Ishikawa (cell line): ENCODE results near the gene PDSS2.

Source experiments
- REST ChIP-seq: IDR thresholded peaks from 2 replicates; pipeline ENCODE4 v1.6.1; 2012; ENCODE audit warnings: low read depth, mild to moderate bottlenecking
- TCF12 ChIP-seq: IDR thresholded peaks from 2 replicates; pipeline ENCODE4 v1.6.1; 2012; ENCODE audit warnings: low read depth
- YY1 ChIP-seq: IDR thresholded peaks from 2 replicates; pipeline ENCODE4 v1.6.1; 2012; ENCODE audit warnings: low read depth

GRCh38 chr6:107458672-107459282 lies 587 bp downstream of the PDSS2 start:
- TF ChIP-seq REST (no peak), YY1 (no peak), TCF12 (no peak; the same call in 1 of the 2 replicates)
